H1 (cell line): ENCODE results near the gene DCLK1. TPM values are rescaled to one million over a fixed set of nuclear protein-coding genes. Genes with fewer than 3 reads are reported as not detected.

ENCODE experiments used
- BCL11A ChIP-seq, 2 experiments: IDR thresholded peaks; one replicate each; pipeline ENCODE4 v1.6.1; 2011; ENCODE audit warnings: low read depth in 2 of 2, low read length in 2 of 2, mild to moderate bottlenecking in 2 of 2
- CHD2 ChIP-seq: IDR thresholded peaks from 2 replicates; pipeline ENCODE4 v1.6.1; 2012; ENCODE audit warnings: low read length, improper control_type of control experiment
- GABPA ChIP-seq: IDR thresholded peaks from 2 replicates; pipeline ENCODE4 v1.6.1; 2011; ENCODE audit warnings: mild to moderate bottlenecking, low read length, moderate library complexity, borderline replicate concordance; ENCODE audit not compliant: insufficient read depth
- POLR2A ChIP-seq, 2 experiments: IDR thresholded peaks; 1 replicate in 1 of 2; 2 replicates in 1 of 2; pipeline ENCODE4 v1.6.1; 2011; ENCODE audit warnings: low read depth in 2 of 2, low read length in 2 of 2, mild to moderate bottlenecking in 2 of 2; ENCODE audit errors: control extremely low read depth in 1 of 2
- RNF2 ChIP-seq: fragments of 200-900, 300-1000 bp; sonication (generic); IDR thresholded peaks from 2 replicates; pipeline ENCODE4 v1.7.1; 2016; ENCODE audit warnings: borderline replicate concordance, low read depth, mild to moderate bottlenecking, antibody characterized with exemption, low read length; ENCODE audit not compliant: poor library complexity, severe bottlenecking; ENCODE audit errors: missing control alignments
- ZNF274 ChIP-seq: IDR thresholded peaks from 2 replicates; pipeline ENCODE4 v1.7.0; 2012; ENCODE audit warnings: low read length, borderline replicate concordance; ENCODE audit errors: extremely low read depth
- polyA plus RNA-seq, 7 experiments: library from polyadenylated mRNA; depleted of rRNA in 3 of 7; stranded (reverse) in 5 of 7; unstranded in 2 of 7; fragments of >200 nt in 5 of 7; fragments of 200-250 nt in 2 of 7; gene quantifications; 1 replicate in 5 of 7; 2 replicates in 1 of 7; 4 replicates in 1 of 7; pipeline versions ENCODE4 v1.2.1 to v1.2.3, GENCODE V29; 2011 to 2013; ENCODE audit warnings: missing spikeins in 2 of 7, mixed read lengths in 2 of 7
- total RNA-seq: library from RNA; stranded (reverse); fragmentation: NEBNext Ultra II Directional; extraction: Animal tissue kit (Norgen Biotek cat#: 25700); gene quantifications from 2 replicates; pipeline ENCODE4 v1.2.1, GENCODE V29; 2021

Gene DCLK1
- total and polyA plus RNA-seq, 2 of the 8 experiments (the other 6 are each of a cell fraction or from before 2014, with no cell fraction given): 22.8 to 41.0 TPM

- TF ChIP-seq POLR2A (IDR thresholded peaks at IDR 0.05; ENCODE audit: control extremely low read depth in 1 of 2, low read depth in 2 of 2, low read length in 2 of 2) (no peak), ZNF274 (no peak), BCL11A (IDR thresholded peaks at IDR 0.05; ENCODE audit: low read depth in 2 of 2, low read length in 2 of 2) (no peak), CHD2 (no peak), RNF2 (no peak), GABPA (no peak)
- TF ChIP-seq, all 59 proteins: peak for 0
Measured at GRCh38 chr13:35995136-35995535, 136.0 kb downstream of the DCLK1 start (continued).
